HG03565 (cell line): ENCODE measurements around the gene EFHD2.
"Not testable (repeated sequence)": the region's sequence is repeated elsewhere in the genome, so short reads cannot be mapped to it uniquely, and the experiment has no call there.

Experiments used
- ATAC-seq: cut with Tn5 transposase; IDR thresholded peaks from one replicate; pipeline ENCODE4 v1.9.1; 2021; ENCODE audit warnings: mild to moderate bottlenecking, moderate library complexity; ENCODE audit not compliant: unreplicated experiment

The EFHD2 gene

GRCh38 chr1:15429701-15430149 is 20.0 kb downstream of the EFHD2 start:
- no peak for ATAC-seq

GRCh38 chr1:15430787-15431570 is 21.3 kb downstream of the EFHD2 start:
- ATAC-seq: no peak

DNA sequence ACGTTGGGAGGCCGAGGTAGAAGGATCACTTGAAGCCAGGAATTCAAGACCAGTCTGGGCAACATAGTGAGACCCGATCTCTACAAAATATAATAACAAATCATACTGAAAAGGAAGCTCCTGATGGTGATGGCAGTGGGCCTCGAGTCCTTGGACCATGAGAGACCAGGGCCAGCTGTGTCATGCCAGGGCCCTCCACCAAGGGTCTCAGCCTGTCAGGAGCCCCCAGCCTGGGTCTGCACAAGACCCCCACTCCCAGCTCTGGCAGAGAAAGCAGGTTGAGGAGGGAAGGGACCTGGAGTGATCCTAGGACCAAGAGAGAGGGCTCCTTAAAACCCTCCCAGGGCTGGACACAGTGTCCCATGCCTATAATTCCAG is 21.9 kb downstream of the EFHD2 start:
- ATAC-seq: no peak

DNA sequence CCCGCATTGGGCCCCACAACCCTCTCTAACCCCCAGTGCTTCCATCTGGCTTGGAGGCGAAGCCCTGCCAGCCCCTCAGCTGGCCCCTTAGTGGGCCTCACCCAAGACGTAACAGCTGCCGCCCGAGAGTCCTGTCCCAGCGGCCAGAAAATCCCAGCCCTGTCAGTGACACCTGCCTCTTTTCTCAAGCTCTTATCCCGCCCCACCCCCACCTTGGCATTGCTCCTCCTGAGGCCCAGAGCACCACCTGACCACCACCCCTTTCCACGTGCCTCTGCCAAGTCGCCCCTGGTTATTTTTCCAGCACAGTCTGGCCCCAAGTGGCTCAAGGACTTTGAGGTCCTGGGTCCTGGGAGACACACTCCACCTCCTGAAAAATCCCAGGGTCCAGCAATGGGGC is 22.6 kb downstream of the EFHD2 start:
- ATAC-seq: no peak

DNA sequence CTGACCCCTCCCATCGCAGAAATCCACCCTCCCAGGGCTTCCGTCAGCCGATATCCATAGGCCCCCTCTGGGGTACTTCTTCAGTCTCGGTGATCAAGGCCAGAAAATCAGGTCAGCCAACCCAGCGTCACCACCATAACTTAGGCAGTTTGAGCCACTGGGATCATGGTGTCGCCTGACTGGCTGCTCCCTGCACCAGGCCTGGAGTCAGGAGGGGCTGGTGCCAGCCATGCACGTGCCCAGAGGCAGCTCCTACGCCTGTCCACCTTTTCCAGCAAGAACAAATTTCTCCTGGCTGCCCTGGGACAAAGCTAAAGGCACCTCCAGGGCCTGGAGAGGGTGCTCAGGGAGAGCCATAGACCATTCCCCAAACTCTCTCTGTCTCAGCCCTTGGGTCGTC is 23.8 kb downstream of the EFHD2 start:
- no peak for ATAC-seq

DNA sequence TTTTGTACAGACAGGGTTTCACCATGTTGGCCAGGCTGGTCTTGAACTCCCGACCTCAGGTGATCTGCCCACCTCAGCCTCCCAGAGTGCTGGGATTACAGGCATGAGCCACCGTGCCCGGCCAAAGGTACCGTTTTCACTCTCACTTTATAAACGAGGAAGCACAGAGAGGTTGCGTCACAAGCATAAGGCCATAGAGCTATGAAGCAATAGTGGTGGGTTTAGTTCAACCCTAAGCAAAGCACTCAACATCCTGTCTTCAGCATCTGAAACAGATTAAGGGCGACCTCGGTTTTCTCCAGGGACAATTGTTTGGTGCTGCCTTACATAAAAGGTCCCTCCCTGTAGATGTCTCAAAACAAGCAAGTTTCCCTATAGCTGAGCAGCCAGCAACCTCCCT is 25.1 kb downstream of the EFHD2 start:
- not testable (repeated sequence) for ATAC-seq

DNA sequence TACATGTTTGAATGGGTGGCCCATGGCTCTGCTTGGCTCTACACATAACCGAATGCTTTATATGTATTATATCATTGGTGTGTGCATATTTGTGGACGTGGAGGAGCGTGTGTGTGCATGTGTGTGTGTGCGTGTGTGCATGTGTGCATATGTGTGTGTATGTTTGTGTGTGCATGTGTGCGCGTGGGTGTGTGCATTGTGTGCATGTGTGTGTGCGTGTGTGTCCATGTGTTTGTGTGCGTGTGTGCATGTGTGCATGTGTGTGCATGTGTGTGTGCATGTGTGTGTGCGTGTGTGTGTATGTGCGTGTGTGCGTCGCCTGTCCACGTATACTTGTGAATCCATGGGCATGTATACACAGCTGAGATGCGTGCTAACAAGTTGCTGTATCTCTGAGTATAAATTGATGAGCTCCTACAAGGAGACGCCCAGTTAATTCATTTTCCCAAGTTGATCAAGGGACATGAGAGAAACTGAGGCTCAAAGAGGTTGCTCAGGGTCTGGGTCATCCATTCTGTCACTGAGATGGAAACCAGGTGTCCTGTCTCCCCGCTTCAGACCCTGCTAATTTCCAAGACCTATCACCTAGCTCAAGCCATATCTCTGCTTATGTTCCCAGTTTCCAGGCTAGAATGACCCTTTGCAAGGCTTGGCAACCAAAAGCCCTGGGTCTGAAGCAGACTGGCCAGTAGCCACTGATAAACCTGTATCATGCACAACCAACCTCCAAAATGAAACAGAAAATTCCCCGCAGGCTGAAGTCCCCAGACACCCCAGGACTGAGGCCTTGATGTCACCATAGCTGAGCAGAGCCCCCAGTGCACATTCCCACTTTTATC is 25.8 kb downstream of the EFHD2 start:
- no peak for ATAC-seq

DNA sequence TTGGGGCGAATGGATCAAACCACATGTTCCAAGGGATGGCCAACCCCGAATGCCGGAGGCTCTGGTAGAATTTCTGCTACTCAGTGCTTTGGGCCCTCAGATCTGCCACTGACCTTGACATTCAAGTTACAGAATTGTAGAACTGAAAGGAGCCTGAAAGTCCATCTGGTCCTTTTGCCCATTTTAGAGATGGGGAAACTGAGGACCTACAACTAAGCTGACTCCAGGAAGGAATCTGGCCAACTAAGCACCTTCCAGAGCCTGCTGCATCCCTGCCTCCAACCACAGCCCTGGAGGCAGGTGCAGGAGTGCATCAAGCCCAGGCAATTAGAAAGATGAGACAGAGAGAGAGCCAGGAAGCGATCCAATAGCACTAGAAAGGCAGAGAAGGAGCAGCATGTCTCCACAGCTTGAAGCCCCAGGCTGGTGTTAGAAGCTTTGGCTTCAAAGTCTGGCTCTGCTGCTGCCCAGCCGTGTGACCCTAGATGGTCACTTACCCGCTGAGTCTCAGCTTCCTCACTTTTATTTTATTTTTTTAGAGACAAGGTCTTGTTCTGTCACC is 27.3 kb downstream of the EFHD2 start:
- ATAC-seq: no peak

DNA sequence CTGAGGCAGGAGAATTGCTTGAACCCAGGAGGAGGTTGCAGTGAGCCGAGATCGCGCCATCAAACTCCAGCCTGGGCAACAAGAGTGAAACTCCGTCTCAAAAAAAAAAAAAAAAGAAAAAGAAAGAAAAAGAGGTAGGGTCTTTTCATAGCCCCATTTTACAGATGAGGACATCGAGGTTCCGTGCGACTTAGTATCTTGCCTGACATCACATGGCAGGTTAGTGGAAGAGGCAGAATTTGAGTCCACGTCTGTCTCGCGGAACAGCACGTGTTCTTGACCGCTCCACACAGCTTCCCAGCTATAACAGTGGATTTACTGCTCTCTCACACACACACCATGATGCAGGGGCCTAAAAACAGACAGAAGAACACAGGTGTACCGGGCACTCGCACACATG is 29.6 kb downstream of the EFHD2 start:
- ATAC-seq: no peak

GRCh38 chr1:15440357-15440756 is 30.7 kb downstream of the EFHD2 start:
- no peak for ATAC-seq

GRCh38 chr1:15441247-15441646 is 31.6 kb downstream of the EFHD2 start:
- no peak for ATAC-seq

DNA sequence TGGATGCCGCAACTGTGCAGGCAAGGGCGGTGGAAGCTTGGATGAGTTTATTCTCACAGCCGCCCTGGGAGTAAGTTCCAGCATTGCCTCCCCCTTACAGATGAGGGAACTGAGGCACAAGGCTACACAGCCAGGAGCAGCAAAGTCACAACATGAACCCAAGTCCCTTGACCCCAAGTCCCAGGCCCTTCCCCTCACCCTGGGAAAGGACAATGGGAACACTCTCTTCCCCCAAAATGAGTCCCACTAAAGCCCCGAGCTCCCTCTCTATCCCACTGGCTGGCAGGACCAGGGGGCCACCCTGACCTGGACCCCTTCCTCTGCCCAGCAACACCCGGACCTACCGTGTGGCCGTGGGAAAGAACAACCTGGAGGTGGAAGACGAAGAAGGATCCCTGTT is 32.4 kb downstream of the EFHD2 start:
- ATAC-seq: no peak

GRCh38 chr1:15442759-15443158 is 33.1 kb downstream of the EFHD2 start:
- ATAC-seq: no peak

DNA sequence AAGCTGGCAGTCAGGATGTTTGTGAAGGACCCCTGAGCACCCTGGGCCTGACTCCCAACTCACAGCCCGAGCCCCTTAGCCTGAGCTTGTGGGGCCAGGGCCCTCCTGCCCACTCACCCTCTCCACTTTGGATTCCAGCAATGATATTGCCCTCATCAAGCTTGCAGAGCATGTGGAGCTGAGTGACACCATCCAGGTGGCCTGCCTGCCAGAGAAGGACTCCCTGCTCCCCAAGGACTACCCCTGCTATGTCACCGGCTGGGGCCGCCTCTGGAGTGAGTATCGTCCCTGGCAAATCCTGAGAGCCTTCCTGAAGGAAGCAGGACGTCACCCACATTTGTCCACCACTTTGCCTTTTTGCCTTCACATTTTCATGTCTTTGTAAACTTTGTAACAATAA is 33.6 kb downstream of the EFHD2 start:
- no peak for ATAC-seq

DNA sequence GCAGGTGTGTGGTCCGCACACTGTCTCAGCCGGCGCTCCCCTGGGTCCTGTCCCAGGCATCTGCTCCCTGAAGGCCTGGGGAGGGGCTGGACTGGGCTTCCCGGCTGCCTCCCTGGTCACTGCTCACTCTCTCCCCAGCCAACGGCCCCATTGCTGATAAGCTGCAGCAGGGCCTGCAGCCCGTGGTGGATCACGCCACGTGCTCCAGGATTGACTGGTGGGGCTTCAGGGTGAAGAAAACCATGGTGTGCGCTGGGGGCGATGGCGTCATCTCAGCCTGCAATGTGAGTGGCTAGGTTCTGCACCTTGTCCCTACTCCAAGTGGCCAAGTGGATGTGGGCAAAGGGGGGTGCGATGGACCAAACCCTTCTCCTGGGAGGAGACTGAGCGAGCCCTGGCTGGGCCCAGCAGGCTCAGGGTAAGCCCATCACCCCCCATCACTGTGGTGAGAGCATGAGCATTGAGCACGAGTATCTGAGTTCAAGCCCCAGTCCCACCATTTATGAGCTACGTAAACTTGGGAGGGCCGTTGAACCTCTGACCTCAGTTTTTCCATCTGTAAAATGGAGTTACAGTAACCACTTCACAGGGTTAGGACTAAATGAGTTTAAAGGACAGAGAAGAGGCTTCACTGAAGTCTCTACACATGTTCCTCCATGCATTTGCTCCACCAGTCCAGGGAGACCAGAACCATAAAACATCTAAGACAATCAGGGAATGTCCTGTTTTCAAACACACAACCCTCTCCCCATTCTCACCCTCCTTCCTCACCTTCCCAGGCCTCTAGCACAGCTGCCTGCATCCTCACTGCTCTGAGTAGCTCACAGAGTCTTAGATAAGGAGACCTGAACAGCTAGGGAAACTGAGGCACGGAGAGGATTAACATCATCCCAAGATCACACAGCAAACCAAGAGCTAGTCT is 35.0 kb downstream of the EFHD2 start:
- no peak for ATAC-seq

DNA sequence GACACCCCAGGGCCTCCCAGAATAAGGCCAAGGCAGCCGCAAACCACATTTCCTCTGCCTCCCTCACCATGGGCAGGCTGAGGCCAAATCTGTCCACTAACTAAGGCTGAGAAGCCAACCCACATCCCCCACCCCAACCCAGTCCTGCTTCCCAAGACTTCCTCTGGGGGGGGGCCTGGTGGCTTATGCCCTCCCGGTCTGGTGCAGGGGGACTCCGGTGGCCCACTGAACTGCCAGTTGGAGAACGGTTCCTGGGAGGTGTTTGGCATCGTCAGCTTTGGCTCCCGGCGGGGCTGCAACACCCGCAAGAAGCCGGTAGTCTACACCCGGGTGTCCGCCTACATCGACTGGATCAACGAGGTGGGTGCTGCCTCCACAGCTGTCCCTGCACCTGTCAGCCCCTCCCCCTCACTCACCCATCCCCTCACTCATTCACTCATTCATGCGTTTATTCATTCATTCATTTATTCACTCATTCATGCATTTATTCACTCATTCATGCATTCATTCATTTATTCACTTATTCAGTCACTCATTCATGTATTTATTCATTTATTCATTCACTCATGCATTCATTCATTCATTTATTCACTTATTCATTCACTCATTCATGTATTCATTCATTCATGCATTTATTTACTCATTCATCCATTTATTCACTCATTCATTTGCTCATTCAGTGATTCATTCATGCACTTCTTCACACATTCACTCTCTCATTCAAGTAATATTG is 35.9 kb downstream of the EFHD2 start:
- ATAC-seq: no peak

GRCh38 chr1:15446212-15446611 is 36.5 kb downstream of the EFHD2 start:
- ATAC-seq: no peak

DNA sequence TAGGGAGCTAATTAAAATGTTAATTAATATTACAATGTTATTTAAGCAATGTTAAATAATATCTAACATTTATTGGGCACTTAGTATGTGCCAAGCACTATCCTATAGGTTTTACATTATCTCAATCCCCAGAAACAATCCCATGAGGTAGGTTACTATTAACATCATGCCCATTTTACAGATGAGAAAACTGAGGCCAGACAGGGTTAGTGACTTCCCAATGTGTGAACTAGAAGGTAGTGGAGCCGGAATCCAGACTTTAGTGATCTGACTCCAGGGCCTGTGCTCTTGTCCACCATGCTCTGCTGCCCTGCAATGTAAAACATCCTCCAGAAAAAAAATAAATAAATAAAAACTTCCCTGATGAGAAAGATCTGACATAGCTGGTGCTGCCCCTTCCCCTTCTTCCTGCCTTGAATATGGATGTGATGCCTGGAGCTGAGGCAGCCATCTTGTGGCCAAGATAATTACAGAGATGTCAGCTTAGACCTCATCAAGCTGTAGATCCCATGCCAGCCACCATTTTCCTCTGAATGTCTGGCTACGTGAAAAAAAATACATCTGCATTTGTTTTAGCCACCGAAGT is 39.3 kb downstream of the EFHD2 start:
- no peak for ATAC-seq

- no peak for ATAC-seq
These were observed 39.9 kb downstream of the EFHD2 start for GRCh38 chr1:15449567-15449966.
